ENCODE measurements around the gene TCP10L.
"Not testable (repeated sequence)": the region's sequence is repeated elsewhere in the genome, so short reads cannot be mapped to it uniquely, and the experiment has no call there.

The TCP10L gene

GRCh38 chr21:32585970-32586369, 647 bp upstream of the TCP10L start:
- DNase-seq = no peak

DNA sequence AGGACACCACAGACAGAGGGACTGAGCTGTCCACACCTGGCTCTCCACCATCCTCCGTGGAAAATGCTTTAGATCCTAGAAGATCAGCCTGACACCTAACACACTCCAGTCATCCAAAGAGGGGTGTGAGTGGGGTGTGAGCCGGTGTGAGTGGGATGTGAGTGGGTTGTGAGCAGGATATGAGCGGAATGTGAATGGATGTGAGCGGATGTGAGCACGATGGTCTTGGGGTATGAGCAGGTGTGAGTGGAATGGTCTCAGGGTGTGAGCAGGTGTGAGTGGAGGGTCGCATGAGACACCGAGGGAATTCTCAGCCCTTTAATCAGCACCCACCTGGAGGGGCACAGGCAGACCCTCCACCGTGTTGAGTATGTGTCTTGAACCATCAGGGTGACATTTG, 851 bp downstream of the TCP10L start:
- no peak for DNase-seq

- no peak for DNase-seq
Measured at GRCh38 chr21:32581732-32582131, 3.6 kb downstream of the TCP10L start.

DNA sequence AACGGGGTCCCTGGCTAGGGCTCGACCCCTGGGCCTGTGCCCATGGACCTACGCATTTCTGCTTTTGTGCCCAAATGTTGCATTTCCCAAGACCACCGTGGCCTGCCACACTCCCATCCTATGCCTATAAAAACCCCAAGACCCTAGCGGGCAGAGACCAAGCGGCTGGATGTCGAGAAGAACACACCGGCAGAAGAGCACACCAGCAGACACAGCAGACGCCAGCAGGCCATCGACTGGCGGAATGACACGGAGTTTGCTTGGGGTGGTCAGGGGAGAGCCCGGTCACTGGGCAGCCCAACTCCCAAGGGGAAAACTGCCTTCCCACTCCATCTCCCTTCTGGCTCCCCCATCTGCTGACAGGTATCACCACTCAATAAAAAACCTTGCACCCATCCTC, 4.4 kb downstream of the TCP10L start:
- DNase-seq = no peak

DNA sequence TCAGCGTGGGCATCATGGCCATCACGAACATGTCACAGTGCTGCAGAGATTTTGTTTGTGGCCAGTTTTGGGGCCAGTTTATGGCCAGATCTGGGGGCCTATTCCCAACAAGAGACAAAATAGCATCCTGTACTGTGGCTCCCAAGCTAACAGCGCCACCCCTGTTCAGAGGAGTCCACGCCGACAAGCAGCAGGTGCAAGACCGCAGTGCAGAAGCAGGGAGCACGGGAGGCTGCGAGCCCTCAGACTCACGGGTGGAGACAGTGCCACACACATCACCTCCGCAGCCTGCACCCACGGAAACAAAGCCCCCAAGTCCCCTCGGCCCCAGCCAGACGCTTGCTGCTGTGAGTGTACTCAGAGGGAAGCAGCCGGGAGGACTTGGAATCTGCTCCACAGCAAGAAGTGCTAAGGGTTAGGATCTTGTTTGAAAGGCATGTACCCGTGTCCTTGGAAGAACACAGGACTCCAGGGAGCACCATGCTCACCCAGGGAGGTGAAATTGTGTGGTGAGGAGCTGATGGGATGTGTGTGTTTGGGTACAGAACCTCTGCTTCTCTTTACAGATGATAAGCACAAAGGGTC, 7.1 kb downstream of the TCP10L start:
- DNase-seq = peak; percentile 20

DNA sequence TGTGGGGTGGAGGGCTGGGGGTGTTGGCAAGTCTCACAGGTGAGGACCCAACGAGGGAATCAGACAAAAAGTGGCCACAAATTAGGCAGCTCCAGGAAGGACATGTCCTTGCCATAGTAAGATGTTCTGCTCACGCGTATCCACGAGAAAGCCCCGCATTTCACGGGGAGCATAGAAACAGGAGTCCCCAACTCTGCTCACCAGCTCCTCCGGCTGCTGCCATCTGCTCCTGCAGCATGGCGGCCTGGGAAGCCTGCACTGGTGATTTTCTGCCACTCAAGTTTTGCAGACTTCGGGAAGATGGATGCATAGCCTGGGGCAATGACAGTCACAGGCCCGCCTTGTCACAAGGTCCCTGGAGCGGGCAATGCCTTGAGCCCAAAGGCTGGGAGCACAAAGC, 9.3 kb downstream of the TCP10L start:
- no peak for DNase-seq

- no peak for DNase-seq
Measured at GRCh38 chr21:32574946-32575925, 10.1 kb downstream of the TCP10L start.

- no peak for DNase-seq
Measured at GRCh38 chr21:32572574-32573420, 12.5 kb downstream of the TCP10L start.

GRCh38 chr21:32570456-32570855, 14.9 kb downstream of the TCP10L start:
- no peak for DNase-seq

GRCh38 chr21:32569261-32570230, 15.8 kb downstream of the TCP10L start:
- DNase-seq = peak; percentile 85

DNA sequence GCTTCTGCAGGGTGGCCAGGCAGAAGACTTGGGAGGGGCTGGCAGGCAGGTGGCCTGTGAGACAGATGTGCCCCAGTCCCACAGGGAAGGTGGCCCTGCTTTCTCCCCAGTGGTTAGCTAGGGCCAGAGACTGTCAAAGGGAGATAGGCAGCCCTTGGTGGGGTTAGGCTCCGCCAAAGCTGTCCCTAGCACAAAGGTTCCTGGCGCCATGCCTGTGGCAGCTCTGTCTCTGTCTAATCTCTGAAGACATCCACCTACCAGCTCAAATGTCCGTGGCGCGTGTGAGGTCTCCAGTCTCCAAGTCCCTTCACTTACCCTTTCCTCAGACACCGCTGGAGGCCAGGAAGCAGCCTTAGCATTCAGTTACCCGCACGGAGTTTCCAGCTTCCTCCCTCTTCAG, 17.7 kb downstream of the TCP10L start:
- DNase-seq = no peak

DNA sequence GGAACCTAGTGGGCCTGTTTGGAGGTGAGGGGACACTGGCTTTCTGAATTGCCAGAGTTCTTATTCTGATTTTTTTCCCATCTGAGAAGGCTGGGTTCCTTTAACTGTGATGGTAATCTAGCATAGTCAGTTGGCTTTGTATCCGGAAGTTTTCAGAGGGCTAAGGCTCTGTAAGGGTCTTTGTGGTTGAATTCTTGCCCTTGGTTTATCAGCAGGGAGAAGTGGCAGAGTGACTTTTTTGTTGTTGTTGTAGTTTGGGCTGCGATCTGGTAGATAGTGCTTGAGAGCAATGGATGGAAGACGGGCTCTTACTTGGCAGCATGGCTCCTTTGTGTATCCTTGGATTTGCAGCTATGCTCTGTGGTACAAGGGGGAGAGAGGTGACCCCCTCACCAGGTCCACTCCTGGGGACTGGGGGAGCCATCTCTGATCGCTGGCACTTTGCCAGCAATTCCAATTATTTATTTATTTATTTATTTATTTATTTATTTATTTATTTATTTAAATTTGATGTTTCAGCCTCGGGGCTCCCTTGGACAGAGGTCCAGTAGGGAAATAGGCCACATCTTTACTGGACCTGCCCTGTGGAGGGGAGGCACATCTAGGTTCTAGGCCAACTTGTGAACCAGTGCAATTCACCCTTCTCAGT, 18.5 kb downstream of the TCP10L start:
- DNase-seq = no peak

DNA sequence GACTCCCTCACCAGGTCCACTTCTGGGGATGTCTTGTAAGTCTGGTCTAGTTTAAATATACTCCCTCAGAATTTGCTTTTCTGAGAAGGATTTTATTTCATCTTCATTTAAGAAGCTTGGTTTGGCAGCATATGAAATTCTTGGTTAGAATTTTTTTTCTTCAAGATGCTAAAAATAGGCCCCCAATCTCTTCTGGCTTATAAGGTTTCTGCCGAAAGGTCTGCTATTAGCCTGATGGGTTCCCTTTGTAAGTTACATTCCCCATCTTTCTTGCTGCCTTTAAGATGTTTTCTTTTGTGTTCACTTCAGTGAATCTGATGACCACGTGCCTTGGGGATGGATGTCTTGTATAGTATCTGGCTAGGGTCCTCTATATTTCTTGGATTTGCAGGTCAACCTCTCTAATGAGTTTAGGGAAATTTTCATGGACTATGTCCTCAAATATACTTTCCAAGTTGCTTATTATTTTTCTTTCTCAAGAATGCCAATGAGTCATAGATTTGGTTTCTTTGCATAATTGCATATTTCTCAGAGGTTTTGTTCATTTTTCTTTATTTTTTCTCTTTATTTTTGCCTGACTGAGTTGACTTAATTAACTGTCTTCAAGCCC, 19.4 kb downstream of the TCP10L start:
- no peak for DNase-seq

GRCh38 chr21:32562915-32563314, 22.4 kb downstream of the TCP10L start:
- DNase-seq = no peak

GRCh38 chr21:32562426-32562825, 22.9 kb downstream of the TCP10L start:
- DNase-seq = no peak

DNA sequence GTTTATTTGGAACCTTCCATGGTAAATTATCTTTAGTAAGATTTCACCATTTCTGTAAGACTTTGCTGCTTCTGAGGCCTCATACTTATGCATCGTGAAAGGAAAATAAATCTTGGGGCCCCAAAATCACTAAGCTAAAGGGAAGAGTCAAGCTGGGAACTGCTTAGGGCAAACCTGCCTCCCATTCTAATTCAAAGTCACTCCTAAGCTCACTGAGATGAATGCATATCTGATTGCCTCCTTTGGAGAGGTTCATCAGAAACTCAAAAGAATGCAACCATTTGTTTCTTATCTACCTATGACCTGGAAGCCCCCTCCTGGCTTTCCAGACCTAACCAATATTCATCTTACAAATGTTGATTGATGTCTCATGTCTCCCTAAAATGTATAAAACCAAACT, 23.8 kb downstream of the TCP10L start:
- not testable (repeated sequence) for DNase-seq

- DNase-seq = no peak
Measured at GRCh38 chr21:32560896-32561295, 24.4 kb downstream of the TCP10L start.

GRCh38 chr21:32559006-32559610, 26.2 kb downstream of the TCP10L start:
- DNase-seq = no peak

DNA sequence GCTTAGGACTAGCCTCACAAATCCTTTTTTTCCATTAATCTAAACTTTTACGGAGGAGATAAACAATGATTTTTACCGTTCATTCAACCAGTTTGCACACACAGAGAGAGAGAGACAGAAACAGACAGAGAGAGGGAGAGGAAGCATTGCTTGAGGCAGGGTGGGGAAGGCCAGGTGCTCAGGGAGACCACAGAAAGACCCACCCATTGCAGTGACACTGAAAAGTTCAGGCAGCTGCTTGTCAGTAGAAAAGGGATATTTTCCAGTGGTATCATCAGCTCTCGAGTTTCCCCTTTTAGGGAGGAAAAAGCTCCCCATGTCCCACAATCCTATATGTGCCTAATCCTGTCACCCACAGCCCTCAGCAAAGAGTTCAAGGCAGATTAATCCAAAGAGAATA, 27.2 kb downstream of the TCP10L start:
- no peak for DNase-seq

DNA sequence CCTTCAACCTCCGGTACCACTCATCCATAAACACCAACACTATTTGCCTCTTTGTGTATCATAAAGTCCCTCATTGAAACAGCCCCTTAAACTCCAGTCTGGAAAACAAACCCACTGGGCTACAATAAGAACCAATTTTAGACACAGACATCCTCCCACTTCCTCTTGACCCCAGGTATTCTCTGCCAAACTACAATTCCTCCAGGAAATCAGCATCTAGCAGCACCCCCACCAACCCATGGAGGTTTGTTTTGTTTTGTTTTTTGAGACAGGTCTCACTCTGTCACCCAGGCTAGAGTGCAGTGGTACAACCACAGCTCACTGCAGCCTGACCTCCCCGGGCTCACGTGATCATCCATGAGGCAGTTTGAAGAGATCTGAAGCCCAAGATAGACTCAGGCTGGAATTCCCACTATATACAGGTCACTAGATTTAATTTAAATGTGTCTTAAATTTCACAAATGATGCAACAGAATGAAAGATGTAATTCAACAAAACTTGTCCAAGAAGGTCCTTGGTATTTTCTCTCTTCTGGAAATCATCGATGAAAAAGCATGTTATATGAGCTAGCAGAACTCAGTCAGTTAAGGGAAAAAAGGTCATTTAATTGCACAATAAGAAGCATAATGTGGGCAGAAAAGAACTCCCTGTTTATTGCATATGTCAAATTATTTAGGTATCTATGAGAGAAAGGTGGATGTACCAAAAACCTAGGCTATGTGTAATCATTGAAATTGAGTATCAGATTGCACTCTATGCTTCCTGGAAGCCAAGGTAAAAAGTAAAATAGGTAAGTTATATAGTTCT, 30.3 kb downstream of the TCP10L start:
- DNase-seq = no peak

Data from CD4-positive, alpha-beta T cell treated with Interleukin-10 for 1 hour (primary cell).